PC-9 (cell line): ENCODE data around the gene PTPN9. TPM values are rescaled to one million over a fixed set of nuclear protein-coding genes. Genes with fewer than 3 reads are reported as not detected.
"Not testable (repeated sequence)": the region's sequence is repeated elsewhere in the genome, so short reads cannot be mapped to it uniquely, and the experiment has no call there.

ENCODE experiments used
- BruUV-seq: library from RNA; stranded (reverse); fragments of 400-500 nt; replicated peaks from 2 replicates; lab custom pipeline; 2021; lab: Mats Ljungman, UMichigan
- CTCF ChIA-PET: fragments of 300-600 bp; sonication (Branson Sonifier 250); formaldehyde crosslinking; loops from one replicate; lab custom pipeline; 2022; ENCODE audit warnings: antibody characterized with exemption; lab: Charles Lee
- POLR2A ChIA-PET: fragments of 300-600 bp; sonication (Branson Sonifier 250); formaldehyde crosslinking; loops from one replicate; lab custom pipeline; 2022; ENCODE audit warnings: antibody characterized with exemption; ENCODE audit not compliant: unreplicated experiment; lab: Charles Lee
- DNase-seq, 2 experiments: peaks; one replicate each; pipeline versions ENCODE4 v3.0.0 to v3.0.0-alpha.2; 2015 to 2022; ENCODE audit warnings: mixed read lengths in 1 of 2
- H2AFZ ChIP-seq: fragments of 200-600 bp; sonication (generic); 2 replicates; pipeline ENCODE4 v1.8.1; 2017; ENCODE audit warnings: antibody characterized with exemption
- H3F3A ChIP-seq: fragments of 200-600 bp; sonication (generic); 2 replicates; pipeline ENCODE4 v1.8.1; 2017; ENCODE audit warnings: antibody characterized with exemption, mild to moderate bottlenecking, low read depth; ENCODE audit not compliant: insufficient read depth
- H3K27ac ChIP-seq: fragments of 200-600 bp; sonication (generic); 2 replicates; pipeline ENCODE4 v1.6.1; 2016; ENCODE audit warnings: mixed run types
- H3K27me3 ChIP-seq: fragments of 200-600 bp; sonication (generic); 2 replicates; pipeline ENCODE4 v1.6.1; 2016; ENCODE audit warnings: low read depth, mixed run types; ENCODE audit not compliant: insufficient read depth
- H3K36me3 ChIP-seq: fragments of 200-600 bp; sonication (generic); 2 replicates; pipeline ENCODE4 v1.6.1; 2016; ENCODE audit warnings: low read depth, mixed run types
- H3K4me1 ChIP-seq: fragments of 200-600 bp; sonication (generic); replicated peaks from 2 replicates; pipeline ENCODE4 v1.6.1; 2016; ENCODE audit warnings: mixed run types; ENCODE audit not compliant: insufficient read depth
- H3K4me2 ChIP-seq: fragments of 200-600 bp; sonication (generic); 2 replicates; pipeline ENCODE4 v1.6.1; 2017; ENCODE audit warnings: mixed run types
- H3K4me3 ChIP-seq: fragments of 200-600 bp; sonication (generic); 2 replicates; pipeline ENCODE4 v1.6.1; 2016; ENCODE audit warnings: mixed run types
- H3K79me2 ChIP-seq: fragments of 200-600 bp; sonication (generic); 2 replicates; pipeline ENCODE4 v1.6.1; 2017; ENCODE audit warnings: low read depth, mixed run types
- H3K9me2 ChIP-seq: fragments of 200-600 bp; sonication (generic); 2 replicates; pipeline ENCODE4 v1.8.1; 2017; ENCODE audit warnings: mild to moderate bottlenecking; ENCODE audit not compliant: insufficient read depth
- H3K9me3 ChIP-seq: fragments of 200-600 bp; sonication (generic); 2 replicates; pipeline ENCODE4 v1.8.1; 2016; ENCODE audit warnings: low read depth; ENCODE audit not compliant: insufficient read depth
- H4K20me1 ChIP-seq: fragments of 200-600 bp; sonication (generic); 2 replicates; pipeline ENCODE4 v1.8.1; 2017; ENCODE audit not compliant: insufficient read depth
- CTCF ChIP-seq: fragments of 200-600 bp; sonication (generic); conservative IDR thresholded peaks from 2 replicates; pipeline ENCODE4 v1.6.1; 2017; ENCODE audit warnings: mixed run types, antibody characterized with exemption, mild to moderate bottlenecking, moderate library complexity
- EZH2 ChIP-seq: fragments of 200-600 bp; sonication (generic); IDR thresholded peaks from 2 replicates; pipeline ENCODE4 v1.8.0; 2017; ENCODE audit warnings: antibody characterized with exemption, low read depth
- intact Hi-C: fragments of 100-400 bp; cut with micrococcal nuclease; formaldehyde crosslinking; loops from one replicate; pipeline ENCODE4 v1.10.0; 2022; ENCODE audit not compliant: unreplicated experiment
- total RNA-seq: library from RNA; stranded (reverse); gene quantifications from 2 replicates; pipeline ENCODE4 v1.2.3, GENCODE V29; 2021

PTPN9 gene
- total RNA-seq, 1 experiment from 2014 or later, result 22.4 TPM

GRCh38 chr15:75545064-75545463 lies 34.1 kb downstream of the PTPN9 start:
- H2AFZ ChIP-seq, result no peak overlapping the region
- no peaks in the 10 kb centered on the region for H3K4me1 ChIP-seq
- no peak overlapping the region for H3K4me3 ChIP-seq
- H4K20me1 ChIP-seq, result no peaks in the 10 kb centered on the region; the same call in none of the 2 replicates
- intact Hi-C loops, result no loop called here
- ChIA-PET CTCF (interaction anchor here (0.6 kb wide), 1 partner anchor 30 kb away, joined by 7 read pairs; no protein-coding TSS in a partner anchor), POLR2A (interaction anchor here (0.6 kb wide), 1 partner anchor 95 kb away, joined by 3 read pairs; no protein-coding TSS in a partner anchor)
- no peak overlapping the region for H3K27ac ChIP-seq
- no TSS peak for BruUV-seq
- no peaks in the 10 kb centered on the region for H3K27me3 ChIP-seq
- no peaks in the 10 kb centered on the region for H3K36me3 ChIP-seq
- peaks cover 17% of the 10 kb centered on the region for H3K79me2 ChIP-seq
- DNase-seq, result no peak
- no peak for TF ChIP-seq CTCF
- TF ChIP-seq EZH2, result no peak
- H3F3A ChIP-seq, result 0 out of 2 replicates have a peak, but pooled peaks cover 14% of the 10 kb centered on the region
- no peaks in the 10 kb centered on the region for H3K9me2 ChIP-seq
- no peaks in the 10 kb centered on the region for H3K9me3 ChIP-seq
- H3K4me2 ChIP-seq, result no peak overlapping the region

GRCh38 chr15:75544359-75544758 lies 34.8 kb downstream of the PTPN9 start:
- 0 out of 2 replicates have a peak, but pooled peaks cover 14% of the 10 kb centered on the region for H3F3A ChIP-seq
- H4K20me1 ChIP-seq, result no peaks in the 10 kb centered on the region; the same call in none of the 2 replicates
- no peaks in the 10 kb centered on the region for H3K9me3 ChIP-seq
- H3K79me2 ChIP-seq, result peaks cover 12% of the 10 kb centered on the region; the same call in 1 of the 2 replicates
- intact Hi-C loops, result no loop called here
- H3K36me3 ChIP-seq, result no peaks in the 10 kb centered on the region
- POLR2A ChIA-PET, result interaction anchor here (0.6 kb wide), 1 partner anchor 94 kb away, joined by 3 read pairs; no protein-coding TSS in a partner anchor
- no TSS peak for BruUV-seq
- H3K9me2 ChIP-seq, result no peaks in the 10 kb centered on the region
- H2AFZ ChIP-seq, result no peak overlapping the region
- TF ChIP-seq CTCF, result no peak
- no peak for TF ChIP-seq EZH2
- H3K4me3 ChIP-seq, result no peak overlapping the region
- no peak for DNase-seq
- H3K27me3 ChIP-seq, result no peaks in the 10 kb centered on the region
- H3K4me2 ChIP-seq, result no peak overlapping the region
- H3K4me1 ChIP-seq, result no peaks in the 10 kb centered on the region
- CTCF ChIA-PET, result interaction anchor here (0.6 kb wide), 1 partner anchor 31 kb away, joined by 7 read pairs; no protein-coding TSS in a partner anchor
- H3K27ac ChIP-seq, result no peak overlapping the region

- BruUV-seq, CTCF ChIA-PET, H3K27ac ChIP-seq, H2AFZ ChIP-seq, POLR2A ChIA-PET, H3K27me3 ChIP-seq, H4K20me1 ChIP-seq, DNase-seq, H3K36me3 ChIP-seq, H3K4me3 ChIP-seq, H3K9me2 ChIP-seq, H3K4me1 ChIP-seq, H3K9me3 ChIP-seq, intact Hi-C loops, H3K4me2 ChIP-seq, H3K79me2 ChIP-seq: not testable (repeated sequence)
- 0 out of 2 replicates have a peak, but pooled peaks cover 14% of the 10 kb centered on the region for H3F3A ChIP-seq
These were observed 36.1 kb downstream of the PTPN9 start for GRCh38 chr15:75542949-75543545.
